ENCODE results near the gene MID1. TPM values are rescaled to one million over a fixed set of nuclear protein-coding genes. Genes with fewer than 3 reads are reported as not detected.

Gene MID1
- total and polyA plus RNA-seq, 9 of the 15 experiments (the other 6 are each of a cell fraction or from before 2014, with no cell fraction given), result 0.07 to 0.54 (median 0.33) TPM

DNA sequence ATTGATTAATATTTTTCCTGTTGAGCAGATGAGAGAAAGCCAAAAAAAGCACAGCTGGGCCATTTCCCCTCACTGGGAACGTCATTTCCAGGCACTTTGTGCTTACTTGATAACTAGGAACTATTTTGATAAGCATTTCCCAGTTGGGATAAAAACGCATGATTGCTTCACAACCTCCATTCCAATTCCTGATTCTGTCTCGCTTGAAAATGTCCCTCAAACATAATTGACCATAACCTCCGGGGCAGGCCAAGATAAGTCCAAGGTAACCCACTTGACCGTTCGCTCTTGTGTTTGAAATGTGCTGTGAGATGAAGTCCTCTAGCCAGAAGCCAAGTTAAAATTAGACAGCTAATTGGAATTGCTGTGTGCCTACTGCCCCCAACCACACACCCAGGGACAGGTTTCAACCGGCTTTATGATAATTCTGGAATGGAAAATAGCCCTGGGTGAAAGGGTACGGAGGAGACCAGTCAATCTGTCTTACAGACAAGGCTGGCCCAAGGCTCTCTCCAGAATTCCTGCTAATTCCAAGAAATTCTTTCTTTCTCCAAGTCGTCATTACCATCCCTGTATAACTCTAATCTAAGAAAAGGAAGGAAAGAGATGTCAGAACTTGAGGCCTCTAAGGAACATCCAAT lies 137.1 kb downstream of the MID1 start:
- no peaks in the 10 kb centered on the region for H3K4me1 ChIP-seq (replicated peaks in 1 of 2; ENCODE audit: control insufficient read depth in 2 of 2, insufficient read depth in 2 of 2, low read length in 2 of 2)
- no peak overlapping the region for H3K9ac ChIP-seq (ENCODE audit: insufficient read depth in 1 of 2, low read depth in 2 of 2, low read length in 2 of 2)
- H3K4me3 ChIP-seq, result no peak overlapping the region
- no peak for TF ChIP-seq TRIM24 (IDR thresholded peaks at IDR 0.05)
- TF ChIP-seq BCOR (IDR thresholded peaks at IDR 0.05), result no peak
- TF ChIP-seq RAD51 (IDR thresholded peaks at IDR 0.05; ENCODE audit: borderline replicate concordance, low read depth), result no peak
- TF ChIP-seq TGIF2 (CRISPR knock-in tag; IDR thresholded peaks at IDR 0.05), result no peak
- TF ChIP-seq ZNF584 (CRISPR knock-in tag; IDR thresholded peaks at IDR 0.05; ENCODE audit: low read depth), result no peak
- TF ChIP-seq NFIX (CRISPR knock-in tag; IDR thresholded peaks at IDR 0.05; ENCODE audit: low read depth), result no peak
- no peak for TF ChIP-seq ESRRB (CRISPR knock-in tag; IDR thresholded peaks at IDR 0.05; ENCODE audit: borderline replicate concordance)
- no peak for TF ChIP-seq HNRNPH1 (optimal IDR thresholded peaks at IDR 0.05; ENCODE audit: low read depth, low read length)
- TF ChIP-seq FOXA3 (CRISPR knock-in tag; conservative IDR thresholded peaks at IDR 0.05 in 1 of 2, IDR thresholded peaks at IDR 0.05 in 1 of 2), result no peak
- TF ChIP-seq C11orf30 (IDR thresholded peaks at IDR 0.05; ENCODE audit: low read depth), result no peak
- TF ChIP-seq KDM2B (CRISPR knock-in tag; IDR thresholded peaks at IDR 0.05), result no peak
- no peak for TF ChIP-seq ASH1L (IDR thresholded peaks at IDR 0.05; ENCODE audit: borderline replicate concordance, low read depth, partially characterized antibody)
- no peak for TF ChIP-seq MTA3 (IDR thresholded peaks at IDR 0.05; ENCODE audit: borderline replicate concordance)
- TF ChIP-seq, protein P1, sequence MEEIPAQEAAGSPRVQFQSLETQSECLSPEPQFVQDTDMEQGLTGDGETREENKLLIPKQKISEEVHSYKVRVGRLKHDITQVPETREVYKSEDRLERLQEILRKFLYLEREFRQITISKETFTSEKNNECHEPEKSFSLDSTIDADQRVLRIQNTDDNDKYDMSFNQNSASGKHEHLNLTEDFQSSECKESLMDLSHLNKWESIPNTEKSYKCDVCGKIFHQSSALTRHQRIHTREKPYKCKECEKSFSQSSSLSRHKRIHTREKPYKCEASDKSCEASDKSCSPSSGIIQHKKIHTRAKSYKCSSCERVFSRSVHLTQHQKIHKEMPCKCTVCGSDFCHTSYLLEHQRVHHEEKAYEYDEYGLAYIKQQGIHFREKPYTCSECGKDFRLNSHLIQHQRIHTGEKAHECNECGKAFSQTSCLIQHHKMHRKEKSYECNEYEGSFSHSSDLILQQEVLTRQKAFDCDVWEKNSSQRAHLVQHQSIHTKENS (CRISPR knock-in tag; IDR thresholded peaks at IDR 0.05), result no peak
- no peak for TF ChIP-seq CREBBP (IDR thresholded peaks at IDR 0.05; ENCODE audit: low read depth, low read length)
- TF ChIP-seq ZNF551 (CRISPR knock-in tag; IDR thresholded peaks at IDR 0.05), result no peak
- TF ChIP-seq MYBL2 (IDR thresholded peaks at IDR 0.05; ENCODE audit: low read depth), result no peak
- no peak for TF ChIP-seq MYBL2 (CRISPR knock-in tag; IDR thresholded peaks at IDR 0.05; ENCODE audit: borderline replicate concordance)
- ChIA-PET POLR2A (no interaction called here), CTCF (ENCODE audit: low intra/inter-chr PET ratio) (no interaction called here)
- H3K9me3 ChIP-seq (replicated peaks; ENCODE audit: control insufficient read depth, insufficient read depth, low read depth, low read length), result no peaks in the 10 kb centered on the region
- no peak overlapping the region for H3K27ac ChIP-seq (ENCODE audit: extremely low read depth, low read depth, low read length)
- intact Hi-C loops (cut with micrococcal nuclease) (no loop called here), in situ Hi-C loops (cut with MboI) (no loop called here)
- no peaks in the 10 kb centered on the region for H3K9me1 ChIP-seq (ENCODE audit: control insufficient read depth, insufficient read depth, low read length)
- H3K27me3 ChIP-seq (ENCODE audit: control insufficient read depth in 2 of 2, insufficient read depth in 2 of 2, low read length in 2 of 2), result no peaks in the 10 kb centered on the region
- H3K4me2 ChIP-seq (ENCODE audit: insufficient read depth, low read length), result no peak overlapping the region
- FAIRE-seq, result no peak
- H3K36me3 ChIP-seq (ENCODE audit: control insufficient read depth, insufficient read depth, low read length), result no peaks in the 10 kb centered on the region
- no TSS peak for BruUV-seq (replicated peaks)
- H2AFZ ChIP-seq (ENCODE audit: low read depth, low read length), result no peak overlapping the region
- 4% methylated on average over 9 of the region's 9 CpGs for WGBS (ENCODE audit: insufficient coverage, low coverage, missing lambda C conversion rate)
- ATAC-seq, result no peak
- no peak for DNase-seq (ENCODE audit: extremely low read depth in 1 of 4, low spot score in 3 of 4)
- H3K79me2 ChIP-seq (ENCODE audit: control insufficient read depth, insufficient read depth, low read length), result no peaks in the 10 kb centered on the region
- no peaks in the 10 kb centered on the region for H4K20me1 ChIP-seq (replicated peaks; ENCODE audit: control insufficient read depth, insufficient read depth, low read length)
